OCI-LY3 (cell line): ENCODE data around the gene SBK1.

Source experiments
- H2AFZ ChIP-seq: fragments of 200-600, 300-600 bp; shearing (Covaris generic); 2 replicates; pipeline ENCODE4 v1.6.0; 2014; ENCODE audit warnings: antibody characterized with exemption, low read depth, low read length
- H3K27ac ChIP-seq: fragments of 200-600, 300-600 bp; sonication (generic); 2 replicates; pipeline ENCODE4 v1.5.1; 2014; ENCODE audit warnings: mild to moderate bottlenecking, low read length, moderate library complexity, mixed read lengths
- H3K27me3 ChIP-seq: fragments of 200-600, 300-600 bp; sonication (generic); 2 replicates; pipeline ENCODE4 v1.6.1; 2014; ENCODE audit warnings: low read depth, low read length, mixed read lengths
- H3K36me3 ChIP-seq: fragments of 200-600, 300-600 bp; sonication (generic); replicated peaks from 2 replicates; pipeline ENCODE3; 2014; ENCODE audit warnings: low read depth, low read length, mixed read lengths
- H3K4me1 ChIP-seq: fragments of 300-600, 200-600 bp; sonication (generic); 2 replicates; pipeline ENCODE4 v1.6.1; 2014; ENCODE audit warnings: low read length, mixed read lengths
- H3K4me2 ChIP-seq: fragments of 200-600, 300-600 bp; sonication (generic); 2 replicates; pipeline ENCODE4 v1.6.1; 2014; ENCODE audit warnings: low read length, mixed read lengths
- H3K4me3 ChIP-seq: fragments of 300-600, 200-600 bp; sonication (generic); 2 replicates; pipeline ENCODE4 v1.5.1; 2014; ENCODE audit warnings: antibody characterized with exemption, mild to moderate bottlenecking, low read length, moderate library complexity
- H3K79me2 ChIP-seq: fragments of 300-600, 200-600 bp; shearing (Covaris generic); 2 replicates; pipeline ENCODE4 v1.6.1; 2014; ENCODE audit warnings: mild to moderate bottlenecking, low read length, mixed read lengths
- H3K9ac ChIP-seq: fragments of 300-600, 200-600 bp; shearing (Covaris generic); 2 replicates; pipeline ENCODE4 v1.6.0; 2014; ENCODE audit warnings: mild to moderate bottlenecking, low read length, moderate library complexity
- H3K9me3 ChIP-seq: fragments of 200-600, 300-600 bp; shearing (Covaris generic); 2 replicates; pipeline ENCODE4 v1.6.1; 2014; ENCODE audit warnings: low read length, mixed read lengths; ENCODE audit not compliant: insufficient read depth
- H4K20me1 ChIP-seq: fragments of 200-600, 300-600 bp; sonication (generic); 2 replicates; pipeline ENCODE4 v1.6.1; 2016; ENCODE audit warnings: low read length, mixed read lengths; ENCODE audit not compliant: insufficient read depth
- CTCF ChIP-seq: fragments of 200-600, 300-600 bp; sonication (generic); IDR thresholded peaks from 2 replicates; pipeline ENCODE4 v1.5.1; 2014; ENCODE audit warnings: antibody characterized with exemption, low read length, low read depth
- EZH2phosphoT487 ChIP-seq: fragments of 200-600 bp; shearing (Covaris generic); IDR thresholded peaks from 2 replicates; pipeline ENCODE4 v1.6.1; 2018; ENCODE audit warnings: antibody characterized with exemption, mixed run types, low read depth

The SBK1 gene

GRCh38 chr16:28282045-28282444, 10.3 kb upstream of the SBK1 start:
- Histone ChIP-seq H4K20me1 (no peaks in the 10 kb centered on the region), H3K4me2 (no peak overlapping the region), H3K4me3 (no peak overlapping the region), H3K36me3 (no peaks in the 10 kb centered on the region), H3K9me3 (no peaks in the 10 kb centered on the region), H3K79me2 (no peaks in the 10 kb centered on the region), H3K4me1 (peaks cover 6% of the 10 kb centered on the region; the same call in 1 of the 2 replicates), H2AFZ (no peak overlapping the region), H3K27me3 (peaks cover 5% of the 10 kb centered on the region; the same call in 1 of the 2 replicates), H3K27ac (no peak overlapping the region), H3K9ac (no peak overlapping the region)
- TF ChIP-seq EZH2phosphoT487 (no peak), CTCF (no peak)

- Histone ChIP-seq H3K27me3 (no peaks in the 10 kb centered on the region), H3K79me2 (no peaks in the 10 kb centered on the region), H3K27ac (no peak overlapping the region), H3K36me3 (no peaks in the 10 kb centered on the region), H3K4me1 (no peaks in the 10 kb centered on the region), H3K4me2 (no peak overlapping the region), H3K9ac (no peak overlapping the region), H2AFZ (no peak overlapping the region), H4K20me1 (no peaks in the 10 kb centered on the region), H3K9me3 (no peaks in the 10 kb centered on the region), H3K4me3 (no peak overlapping the region)
- TF ChIP-seq EZH2phosphoT487, result no peak
- no peak for TF ChIP-seq CTCF
These were observed 9.2 kb upstream of the SBK1 start for GRCh38 chr16:28283173-28283572.

- Histone ChIP-seq H3K9me3 (no peaks in the 10 kb centered on the region), H3K79me2 (no peaks in the 10 kb centered on the region), H3K27me3 (no peaks in the 10 kb centered on the region), H3K4me3 (no peak overlapping the region), H4K20me1 (no peaks in the 10 kb centered on the region), H3K36me3 (no peaks in the 10 kb centered on the region), H3K9ac (no peak overlapping the region), H3K4me1 (no peaks in the 10 kb centered on the region), H2AFZ (no peak overlapping the region), H3K4me2 (no peak overlapping the region), H3K27ac (no peak overlapping the region)
- TF ChIP-seq CTCF (no peak), EZH2phosphoT487 (no peak)
These were observed 8.3 kb upstream of the SBK1 start for GRCh38 chr16:28283798-28284577.

GRCh38 chr16:28285649-28286048, 6.7 kb upstream of the SBK1 start:
- H3K9me3 ChIP-seq, result no peaks in the 10 kb centered on the region
- no peak overlapping the region for H3K27ac ChIP-seq
- H4K20me1 ChIP-seq, result no peaks in the 10 kb centered on the region
- H3K79me2 ChIP-seq, result no peaks in the 10 kb centered on the region
- H3K27me3 ChIP-seq, result no peaks in the 10 kb centered on the region
- H3K4me2 ChIP-seq, result no peak overlapping the region
- H3K36me3 ChIP-seq, result no peaks in the 10 kb centered on the region
- H3K9ac ChIP-seq, result no peak overlapping the region
- TF ChIP-seq CTCF, result no peak
- no peak for TF ChIP-seq EZH2phosphoT487
- H3K4me1 ChIP-seq, result no peaks in the 10 kb centered on the region
- no peak overlapping the region for H2AFZ ChIP-seq
- H3K4me3 ChIP-seq, result no peak overlapping the region
